Chondrocyte (in vitro differentiated cells): ENCODE data around the gene SAMSN1. TPM values are rescaled to one million over a fixed set of nuclear protein-coding genes. Genes with fewer than 3 reads are reported as not detected.

Source experiments
- DNase-seq: peaks from one replicate; pipeline ENCODE4 v3.0.0; 2021; ENCODE audit warnings: mixed read lengths, low spot score
- H3K27ac Mint-ChIP-seq: one replicate; pipeline ENCODE4 v1.8.0; 2021; ENCODE audit warnings: mild to moderate bottlenecking, moderate library complexity, mixed read lengths; ENCODE audit not compliant: unreplicated experiment
- H3K27me3 Mint-ChIP-seq: 2 replicates; pipeline ENCODE4 v1.8.0; 2021; ENCODE audit warnings: low read depth, mixed read lengths
- H3K36me3 Mint-ChIP-seq: 2 replicates; pipeline ENCODE4 v1.8.0; 2021; ENCODE audit warnings: low read depth, mixed read lengths
- H3K4me1 Mint-ChIP-seq: 2 replicates; pipeline ENCODE4 v1.8.0; 2021; ENCODE audit warnings: low read depth, mild to moderate bottlenecking, mixed read lengths
- H3K4me3 Mint-ChIP-seq: one replicate; pipeline ENCODE4 v1.8.0; 2021; ENCODE audit warnings: mild to moderate bottlenecking, moderate library complexity, mixed read lengths; ENCODE audit not compliant: unreplicated experiment
- H3K9me3 Mint-ChIP-seq: 2 replicates; pipeline ENCODE4 v1.8.0; 2021; ENCODE audit warnings: low read depth, mixed read lengths
- total RNA-seq: library from RNA; stranded (reverse); gene quantifications from 3 replicates; pipeline ENCODE4 v1.2.1, GENCODE V29; 2021
- TF ChIP-seq, protein P1 (sequence below): fragments of 200-600 bp; sonication (generic); IDR thresholded peaks from 2 replicates; pipeline ENCODE4 v1.5.0; 2021; ENCODE audit warnings: antibody characterized with exemption, mild to moderate bottlenecking, moderate library complexity

Gene SAMSN1
- total RNA-seq, 1 donor from 2014 or later, result not detected

DNA sequence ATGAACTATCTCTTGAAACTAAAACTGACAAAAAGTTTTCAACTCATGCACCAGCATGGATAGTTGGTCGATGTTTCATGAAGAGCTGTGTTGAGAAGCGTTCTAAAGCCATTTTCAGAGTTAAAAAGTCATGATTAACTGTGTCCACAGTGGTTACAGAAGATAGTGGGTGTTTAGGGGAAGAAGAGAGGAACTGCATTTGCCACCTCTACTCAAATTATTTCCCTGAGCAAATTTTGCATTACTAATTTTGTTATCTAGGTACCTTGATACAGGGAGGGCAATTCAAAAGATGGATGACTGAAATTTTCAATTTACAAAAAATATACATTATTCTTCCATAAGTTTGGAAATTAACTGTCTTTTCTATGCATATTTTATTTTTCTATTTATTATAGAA is 15.5 kb downstream of the SAMSN1 start:
- H3K27ac Mint-ChIP-seq, result no peak overlapping the region
- no peaks in the 10 kb centered on the region for H3K27me3 Mint-ChIP-seq
- no peaks in the 10 kb centered on the region for H3K36me3 Mint-ChIP-seq
- TF ChIP-seq, protein P1, sequence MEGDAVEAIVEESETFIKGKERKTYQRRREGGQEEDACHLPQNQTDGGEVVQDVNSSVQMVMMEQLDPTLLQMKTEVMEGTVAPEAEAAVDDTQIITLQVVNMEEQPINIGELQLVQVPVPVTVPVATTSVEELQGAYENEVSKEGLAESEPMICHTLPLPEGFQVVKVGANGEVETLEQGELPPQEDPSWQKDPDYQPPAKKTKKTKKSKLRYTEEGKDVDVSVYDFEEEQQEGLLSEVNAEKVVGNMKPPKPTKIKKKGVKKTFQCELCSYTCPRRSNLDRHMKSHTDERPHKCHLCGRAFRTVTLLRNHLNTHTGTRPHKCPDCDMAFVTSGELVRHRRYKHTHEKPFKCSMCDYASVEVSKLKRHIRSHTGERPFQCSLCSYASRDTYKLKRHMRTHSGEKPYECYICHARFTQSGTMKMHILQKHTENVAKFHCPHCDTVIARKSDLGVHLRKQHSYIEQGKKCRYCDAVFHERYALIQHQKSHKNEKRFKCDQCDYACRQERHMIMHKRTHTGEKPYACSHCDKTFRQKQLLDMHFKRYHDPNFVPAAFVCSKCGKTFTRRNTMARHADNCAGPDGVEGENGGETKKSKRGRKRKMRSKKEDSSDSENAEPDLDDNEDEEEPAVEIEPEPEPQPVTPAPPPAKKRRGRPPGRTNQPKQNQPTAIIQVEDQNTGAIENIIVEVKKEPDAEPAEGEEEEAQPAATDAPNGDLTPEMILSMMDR, result no peak
- peaks cover 11% of the 10 kb centered on the region for H3K9me3 Mint-ChIP-seq
- DNase-seq, result no peak
- H3K4me3 Mint-ChIP-seq, result no peak overlapping the region
- no peaks in the 10 kb centered on the region for H3K4me1 Mint-ChIP-seq

DNA sequence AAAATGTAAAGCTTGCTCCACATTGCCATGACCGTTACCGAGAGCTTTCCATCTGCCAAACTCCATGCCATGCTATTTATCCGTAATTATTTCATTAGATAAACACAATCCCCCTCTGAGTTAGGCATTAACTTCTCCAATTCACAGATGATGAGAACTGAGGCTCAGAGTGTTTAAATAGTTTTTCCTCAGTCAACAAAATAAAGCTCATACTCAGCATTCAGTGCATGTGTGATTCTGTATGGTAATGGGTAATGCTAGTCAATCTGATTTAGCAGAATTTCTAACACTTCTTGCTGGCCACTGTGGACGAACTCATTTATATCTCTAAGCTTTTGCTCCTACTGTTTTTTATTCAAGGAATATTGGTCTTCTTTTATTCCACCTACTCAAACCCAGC is 17.3 kb downstream of the SAMSN1 start:
- TF ChIP-seq, protein P1, result no peak
- Mint-ChIP-seq H3K4me1 (no peaks in the 10 kb centered on the region), H3K27me3 (no peaks in the 10 kb centered on the region), H3K36me3 (no peaks in the 10 kb centered on the region), H3K27ac (no peak overlapping the region), H3K4me3 (no peak overlapping the region), H3K9me3 (no peaks in the 10 kb centered on the region)
- DNase-seq, result no peak

DNA sequence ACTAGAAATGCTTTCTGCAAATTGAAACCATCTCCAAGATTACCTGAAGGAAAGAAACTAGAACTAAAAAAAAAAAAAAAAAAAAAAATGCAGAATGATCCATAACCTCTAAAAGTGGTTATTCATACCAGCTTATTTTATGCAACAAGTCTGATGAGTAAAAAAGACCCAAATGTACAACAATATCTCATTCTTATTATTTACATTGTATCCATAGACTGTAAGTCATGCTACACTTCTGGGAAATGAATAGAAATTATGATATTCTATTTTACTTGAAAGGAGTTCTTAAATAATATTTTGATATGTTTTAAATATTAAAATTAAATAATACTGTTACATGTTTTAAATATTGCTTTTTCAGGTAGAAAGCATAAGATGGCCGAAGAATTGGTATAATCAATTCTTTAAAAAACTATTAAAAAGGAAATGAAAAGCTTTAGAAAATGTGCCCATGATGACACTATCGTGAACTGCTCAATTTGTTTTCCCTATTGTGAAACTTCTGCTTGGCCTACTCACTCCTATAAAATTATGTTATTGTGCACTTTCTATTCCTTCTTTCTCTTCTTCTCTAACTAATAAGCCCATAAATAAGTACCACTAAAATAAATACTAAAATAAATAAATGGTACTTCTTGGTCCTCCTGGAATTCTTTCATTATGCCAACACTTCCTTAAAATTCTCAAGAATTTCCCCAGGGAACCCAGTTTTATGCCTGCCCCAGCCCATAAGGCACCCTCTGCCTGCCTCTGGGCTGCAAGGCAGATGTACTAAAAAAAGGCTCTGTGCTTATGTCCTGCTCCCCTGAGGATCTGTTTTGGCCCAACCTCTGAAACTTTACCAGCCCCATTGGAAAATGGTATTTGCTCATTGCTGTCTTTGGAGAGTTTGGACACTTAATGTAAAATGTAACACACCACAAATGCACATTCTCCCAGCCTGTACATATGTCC is 18.1 kb downstream of the SAMSN1 start:
- H3K4me3 Mint-ChIP-seq, result no peak overlapping the region
- no peak overlapping the region for H3K27ac Mint-ChIP-seq
- H3K9me3 Mint-ChIP-seq, result no peaks in the 10 kb centered on the region
- TF ChIP-seq, protein P1, result no peak
- H3K4me1 Mint-ChIP-seq, result no peaks in the 10 kb centered on the region
- no peaks in the 10 kb centered on the region for H3K27me3 Mint-ChIP-seq
- H3K36me3 Mint-ChIP-seq, result no peaks in the 10 kb centered on the region
- no peak for DNase-seq

DNA sequence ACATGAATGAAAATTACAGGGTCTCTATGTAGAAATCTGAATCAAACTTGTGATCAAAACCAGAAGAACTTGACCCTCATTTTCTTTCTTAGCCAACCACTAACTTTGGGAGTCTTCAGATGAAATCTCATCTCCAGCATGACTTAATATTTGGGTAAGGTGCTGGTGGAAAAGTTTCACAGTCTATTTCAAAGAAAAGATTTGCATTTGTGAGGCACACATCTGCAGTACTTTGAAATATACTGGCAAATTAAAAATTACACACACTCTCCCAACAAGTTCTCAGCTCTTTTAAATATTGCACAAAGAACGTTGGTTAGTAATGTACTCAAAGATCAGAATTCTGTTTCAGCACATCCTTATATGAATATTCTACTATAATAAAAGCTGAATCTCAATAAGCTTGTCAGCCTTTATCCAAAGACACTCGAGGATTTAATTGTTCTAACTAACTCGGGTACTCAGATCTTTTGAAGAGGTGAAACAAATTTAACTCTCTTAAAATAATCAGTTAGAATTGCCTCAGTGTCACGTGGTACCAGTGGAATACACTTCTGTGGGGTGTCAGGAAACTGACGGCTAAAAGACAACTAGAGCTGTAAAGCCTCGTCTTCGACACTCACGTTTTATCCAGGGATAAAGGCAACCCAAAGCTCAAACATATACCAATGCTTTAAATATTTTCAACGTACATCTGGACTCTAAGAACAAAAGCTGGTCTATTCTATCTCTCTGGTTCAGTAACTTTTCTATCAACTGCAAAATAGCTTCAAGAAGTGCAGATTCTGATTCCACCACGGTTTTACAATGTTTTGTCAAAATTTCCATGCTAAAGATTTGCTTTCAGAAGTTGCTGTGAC is 19.0 kb downstream of the SAMSN1 start:
- DNase-seq, result no peak
- Mint-ChIP-seq H3K27me3 (no peaks in the 10 kb centered on the region), H3K36me3 (no peaks in the 10 kb centered on the region), H3K4me3 (no peak overlapping the region), H3K4me1 (no peaks in the 10 kb centered on the region), H3K27ac (no peak overlapping the region), H3K9me3 (no peaks in the 10 kb centered on the region)
- TF ChIP-seq, protein P1, result no peak

DNA sequence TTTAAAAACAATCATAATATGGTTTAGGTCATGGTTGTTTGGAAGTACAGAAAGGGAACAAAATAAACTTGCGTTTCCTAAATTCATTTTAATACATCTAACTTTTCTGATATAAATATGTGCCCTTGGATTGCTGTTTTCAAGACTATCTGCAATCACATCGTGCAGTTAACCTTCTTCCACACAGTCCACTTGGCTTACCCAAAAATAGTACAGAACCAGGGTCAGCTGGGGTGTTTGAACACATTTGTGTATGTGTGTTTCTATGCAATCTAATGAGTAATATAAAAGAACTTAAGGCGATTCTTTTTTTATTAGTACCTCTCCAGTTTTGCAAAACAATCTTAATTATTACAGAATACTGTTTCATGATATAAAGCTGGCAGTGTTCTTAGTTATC is 19.9 kb downstream of the SAMSN1 start:
- DNase-seq, result no peak
- Mint-ChIP-seq H3K27ac (no peak overlapping the region), H3K4me1 (no peaks in the 10 kb centered on the region)

More for the DNA sequence above, 19.9 kb downstream of the SAMSN1 start:
- Mint-ChIP-seq H3K36me3 (no peaks in the 10 kb centered on the region), H3K27me3 (no peaks in the 10 kb centered on the region), H3K9me3 (no peaks in the 10 kb centered on the region), H3K4me3 (no peak overlapping the region)
- TF ChIP-seq, protein P1, result no peak
